ENCODE measurements around the gene EIF5A. TPM values are rescaled to one million over a fixed set of nuclear protein-coding genes. Genes with fewer than 3 reads are reported as not detected.

Gene EIF5A
- polyA plus RNA-seq (ENCODE audit: insufficient read length in 4 of 4), result 100 to 1,000 TPM; 247 to 327 (median 311) TPM

DNA sequence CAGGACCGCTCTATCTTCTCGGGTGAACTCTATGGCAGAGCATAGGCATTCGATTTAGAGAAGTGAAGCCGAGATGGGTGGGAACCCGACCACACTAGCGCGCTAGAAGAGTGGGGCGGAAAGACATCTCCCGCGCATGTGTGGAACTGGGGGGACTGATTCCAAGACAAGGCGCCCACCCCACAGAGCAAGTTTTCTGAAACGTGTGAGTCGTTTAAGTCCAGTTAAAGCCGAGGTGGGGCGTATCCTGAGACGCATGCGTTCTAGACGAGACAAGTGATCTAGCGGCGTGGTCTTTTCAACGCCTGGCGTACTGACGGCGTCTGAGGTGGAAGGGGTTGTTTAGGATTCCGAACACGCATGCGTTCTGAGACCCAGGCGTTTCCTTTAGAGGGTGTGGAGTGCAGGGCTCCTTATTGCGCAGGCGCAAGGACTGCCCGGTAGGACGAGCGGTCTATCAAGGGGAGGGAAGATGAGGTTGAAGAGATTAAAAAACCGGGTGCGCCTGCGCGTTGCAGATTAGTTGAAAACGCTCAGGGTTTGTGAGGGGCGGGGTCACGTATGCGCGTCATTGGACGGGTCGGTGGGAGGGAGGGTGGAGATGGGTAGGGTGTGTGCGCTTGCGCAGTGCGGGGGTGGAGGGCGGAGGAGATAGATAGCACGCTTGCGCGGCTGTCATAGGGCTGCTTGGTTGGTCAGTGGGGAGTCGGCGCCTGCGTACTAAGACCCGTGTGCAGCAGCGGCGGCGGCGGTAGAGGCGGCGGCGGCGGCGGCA, at the start of gene EIF5A:
Gene EIF5A (plus strand): TSS at position 718 of the 775 bp plus-strand sequence. CDS start 2,008 bp downstream, outside the sequence.
- peak; percentile 100 for DNase-seq (ENCODE audit: low read depth in 4 of 4, low spot score in 3 of 4)

DNA sequence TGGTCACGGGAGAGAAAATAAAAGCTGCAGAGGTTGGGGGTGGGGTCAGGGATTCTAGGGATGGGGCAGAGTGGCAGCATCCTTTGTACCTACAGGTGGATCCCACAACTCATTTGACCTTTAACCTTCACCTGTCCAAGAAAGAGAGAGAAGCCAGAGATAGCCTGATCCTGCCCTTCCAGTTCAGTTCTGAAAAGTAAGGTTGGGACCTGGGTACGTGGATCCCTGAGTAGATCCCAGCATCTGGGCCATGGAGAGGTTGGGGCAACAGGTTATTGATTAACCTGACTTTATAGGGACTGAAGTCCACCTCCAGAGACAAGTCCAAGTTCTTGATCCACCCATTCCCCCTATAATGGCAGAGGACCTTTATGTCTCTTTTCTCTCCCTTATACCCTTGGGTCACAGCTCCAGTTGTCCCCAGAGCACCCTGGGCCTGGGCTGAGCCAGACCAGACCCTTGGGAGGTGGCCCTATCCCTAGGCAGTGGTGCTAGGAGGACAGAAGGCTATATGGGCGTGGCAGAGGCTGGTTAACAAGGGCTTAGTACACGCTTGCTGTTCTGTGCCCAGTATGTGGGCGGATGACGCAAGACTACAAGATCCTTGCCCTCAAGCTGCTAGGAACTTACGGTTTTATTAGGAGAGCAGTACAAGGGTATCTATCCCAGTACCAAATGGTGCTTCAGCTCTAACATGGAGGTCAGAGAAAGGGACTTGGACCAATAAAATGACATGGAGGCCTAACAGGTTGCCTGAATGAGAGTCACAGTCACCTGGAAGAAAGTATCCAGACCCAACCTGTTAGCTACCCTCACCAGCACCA, 48.5 kb upstream of the EIF5A start:
- no peak for DNase-seq (ENCODE audit: low read depth in 4 of 4, low spot score in 3 of 4)

DNA sequence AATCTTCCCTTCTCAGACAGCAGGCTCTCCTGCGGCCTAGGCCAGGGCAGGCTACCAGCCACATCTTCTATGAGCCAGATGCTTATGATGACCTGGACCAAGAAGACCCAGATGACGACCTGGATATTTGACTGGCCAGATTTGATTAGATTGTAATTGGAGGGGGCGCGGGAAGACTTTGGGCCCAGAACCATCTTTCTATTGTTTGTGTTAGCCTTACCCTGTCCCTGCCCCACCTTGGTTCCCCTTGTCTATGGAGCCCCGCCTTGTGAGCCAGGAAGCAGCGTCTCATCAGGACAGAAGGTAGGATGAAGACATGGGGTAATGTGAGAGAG, 47.9 kb upstream of the EIF5A start:
- DNase-seq (ENCODE audit: low read depth in 4 of 4, low spot score in 3 of 4), result no peak

DNA sequence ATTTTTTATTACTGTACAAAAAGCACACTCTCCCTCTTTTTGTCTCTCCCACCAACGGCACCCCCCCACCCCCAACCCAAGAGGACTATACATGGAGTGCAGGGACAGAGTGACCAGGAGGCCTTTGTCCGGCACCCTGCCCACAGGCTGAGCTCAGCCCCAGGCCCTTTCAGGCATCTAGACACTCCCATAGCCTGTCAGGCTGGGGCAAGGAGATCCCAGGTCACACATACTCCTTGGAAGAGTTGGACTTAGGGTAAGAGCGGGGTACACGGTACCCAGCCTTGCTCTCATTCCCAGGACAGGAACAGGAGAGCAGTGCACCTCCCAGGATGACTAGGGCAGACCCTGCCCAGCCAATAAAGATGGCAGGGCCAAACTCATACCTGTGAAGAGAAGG, 47.3 kb upstream of the EIF5A start:
- no peak for DNase-seq (ENCODE audit: low read depth in 4 of 4, low spot score in 3 of 4)

DNA sequence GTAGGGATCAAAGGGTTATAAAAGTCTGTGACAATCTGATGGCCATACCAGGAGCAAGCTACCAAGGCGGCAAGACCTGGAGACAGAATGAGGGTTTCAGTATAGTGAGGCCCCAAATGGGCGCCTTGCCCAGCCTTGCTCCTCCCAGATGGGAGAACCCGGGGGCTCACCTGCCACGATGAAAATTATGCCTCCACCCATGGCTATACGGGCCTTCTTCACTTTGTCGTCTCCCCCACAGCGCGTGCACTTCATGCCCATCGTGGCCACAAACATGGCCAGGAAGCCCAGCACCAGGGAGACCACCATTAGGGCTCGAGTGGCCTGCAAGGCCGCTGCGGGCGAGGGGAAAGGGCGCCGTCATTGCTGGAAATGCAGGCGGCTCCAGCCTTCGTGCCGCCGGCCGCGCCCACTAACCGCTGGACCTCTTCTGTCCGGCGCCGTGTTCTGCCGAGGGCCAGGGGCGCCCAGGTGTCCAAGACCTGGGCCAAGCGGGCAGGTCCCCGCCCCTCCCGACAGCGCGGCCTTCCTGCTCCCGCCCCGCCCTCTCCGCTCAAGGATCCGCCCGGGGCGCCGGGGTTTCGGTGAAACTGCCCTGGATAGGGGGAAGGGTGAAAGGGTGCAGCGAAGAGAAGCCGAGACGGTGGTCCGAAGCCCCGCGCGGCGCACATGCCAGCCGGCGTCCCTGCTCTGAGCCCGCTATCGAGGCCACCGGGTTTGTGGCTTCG, 46.6 kb upstream of the EIF5A start:
- no peak for DNase-seq (ENCODE audit: low read depth in 4 of 4, low spot score in 3 of 4)

DNA sequence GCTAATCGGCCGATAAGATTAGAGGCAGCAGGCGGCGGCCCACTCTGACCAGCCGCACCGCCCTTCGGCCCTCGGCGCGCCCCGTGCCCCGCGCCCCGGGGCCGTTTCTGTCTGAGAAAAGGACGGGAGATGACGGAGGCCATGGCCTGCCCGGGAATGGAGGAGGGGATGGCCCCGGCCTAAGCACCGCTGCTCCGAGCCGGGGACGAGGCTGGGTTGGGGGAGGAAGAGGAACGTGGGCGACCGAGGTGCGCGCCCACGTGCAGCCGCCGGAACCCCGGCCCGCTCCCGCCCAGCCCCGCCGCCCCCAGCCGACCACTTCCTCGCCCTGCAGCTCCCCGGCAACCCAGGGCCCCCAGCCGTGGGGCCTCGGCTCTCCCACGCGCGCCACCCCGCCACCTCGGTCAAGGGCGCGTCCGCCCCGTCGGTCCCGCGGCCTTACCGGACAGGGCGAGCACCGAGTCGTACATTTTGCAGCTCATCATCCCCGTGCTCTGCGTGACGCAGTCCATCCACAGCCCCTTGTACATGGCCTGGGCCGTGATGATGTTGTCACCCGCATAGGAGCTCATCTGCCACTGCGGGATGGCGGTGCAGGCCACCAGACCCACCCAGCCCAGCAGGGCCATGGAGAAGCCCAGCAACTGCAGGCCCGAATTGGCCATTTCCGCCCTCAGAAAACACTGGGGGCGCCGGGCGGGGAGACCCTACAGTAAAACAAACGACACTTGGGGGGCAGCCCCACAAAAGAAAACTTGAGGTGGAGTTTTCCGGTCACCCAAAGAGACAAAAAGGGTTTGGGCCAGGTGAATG, 45.8 kb upstream of the EIF5A start:
- no peak for DNase-seq (ENCODE audit: low read depth in 4 of 4, low spot score in 3 of 4)

DNA sequence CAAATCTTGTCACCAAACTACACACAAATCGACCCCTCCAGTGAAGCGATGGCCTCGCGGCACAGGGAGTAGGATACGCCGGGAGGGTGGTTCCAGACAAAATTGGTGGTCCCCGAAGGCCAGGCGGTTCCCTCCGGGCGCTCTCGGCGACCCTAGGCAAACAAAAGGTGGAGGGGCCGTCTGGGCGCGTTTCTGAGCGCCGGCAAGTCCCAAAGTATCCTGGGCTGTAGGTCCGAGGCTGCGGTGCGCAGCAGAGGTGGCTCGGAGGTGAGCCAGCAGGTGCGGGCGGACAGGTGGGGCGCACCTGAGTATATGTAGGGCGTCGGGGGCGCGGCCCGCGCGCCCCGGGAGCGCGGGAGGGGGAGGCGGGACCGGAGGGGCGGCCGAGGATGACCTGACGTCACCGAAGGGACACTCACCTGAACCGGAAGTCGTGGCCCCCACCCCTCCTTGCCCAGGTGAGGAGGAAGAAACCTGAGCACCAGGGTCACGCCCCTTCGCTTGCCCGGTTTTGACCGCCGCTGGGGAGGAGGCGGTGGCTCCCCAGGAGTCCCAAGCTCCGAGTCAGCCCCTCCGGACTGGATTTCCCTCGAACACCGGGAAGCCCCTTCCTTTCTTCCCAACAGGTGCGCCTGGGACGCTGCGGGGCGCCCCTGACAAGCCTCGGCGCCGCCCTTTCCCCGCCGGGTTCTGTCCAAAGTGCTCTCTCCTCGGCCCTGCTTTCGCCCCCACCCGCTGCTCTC, 45.1 kb upstream of the EIF5A start, which contains the start of gene CLDN7:
Gene CLDN7 (minus strand): TSS at position 287 of the 743 bp plus-strand sequence. CDS start 435 bp downstream, outside the sequence.
- DNase-seq (ENCODE audit: low read depth in 4 of 4, low spot score in 3 of 4), result no peak

DNA sequence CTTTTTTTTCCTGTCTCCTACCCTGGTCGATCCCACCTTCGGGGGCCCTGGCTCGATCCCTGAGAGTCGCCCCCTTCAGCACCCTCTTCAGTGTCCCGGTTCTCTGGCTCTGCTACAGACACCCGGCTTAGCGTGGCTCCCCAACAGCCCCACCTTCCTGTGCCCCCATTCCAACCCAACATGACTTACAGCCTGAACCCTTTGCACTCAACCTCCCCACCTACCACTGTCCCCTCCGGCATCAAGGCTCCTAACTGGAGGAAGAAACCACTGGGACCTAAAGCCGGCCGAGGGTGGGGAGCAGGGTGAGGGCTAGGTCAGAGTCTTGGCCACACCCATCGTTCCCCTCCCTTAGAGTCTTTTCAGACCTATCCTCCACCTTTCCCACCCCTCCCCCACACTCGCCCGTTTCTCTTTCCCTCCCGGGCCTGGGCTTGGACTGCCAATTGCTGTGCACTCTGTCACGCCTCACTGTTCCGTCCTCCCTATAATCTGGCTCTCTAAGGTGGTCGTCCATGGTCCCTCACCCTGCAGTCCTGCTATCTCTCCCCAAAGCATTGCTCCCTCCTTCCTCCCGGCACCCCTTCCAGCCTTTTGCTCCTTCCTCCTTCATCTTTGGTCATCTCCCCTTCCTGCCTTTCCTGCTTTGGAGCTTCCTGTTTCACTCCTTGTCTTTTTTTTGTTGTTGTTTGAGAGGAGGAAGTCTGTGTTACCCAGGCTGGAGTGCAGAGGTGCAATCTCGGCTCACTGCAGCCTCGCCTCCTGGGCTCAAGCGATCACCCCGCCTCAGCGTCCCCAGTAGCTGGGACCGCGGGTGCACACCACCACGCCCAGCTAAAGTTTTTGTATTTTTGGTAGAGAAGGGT, 44.3 kb upstream of the EIF5A start:
- DNase-seq (ENCODE audit: low read depth in 4 of 4, low spot score in 3 of 4), result no peak

DNA sequence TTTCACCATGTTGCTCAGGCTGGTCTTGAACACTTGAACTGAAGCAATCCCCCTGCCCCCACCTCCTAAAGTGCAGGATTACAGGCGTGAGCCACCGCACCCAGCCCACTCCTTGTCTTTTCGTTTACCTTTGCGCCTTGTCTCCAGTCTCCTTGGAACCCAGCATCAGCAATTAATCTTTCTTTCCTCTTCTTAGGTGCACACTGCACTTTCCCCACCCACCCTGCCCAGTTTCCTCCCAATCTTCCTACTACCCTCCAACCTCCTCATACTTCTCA, 43.7 kb upstream of the EIF5A start:
- DNase-seq (ENCODE audit: low read depth in 4 of 4, low spot score in 3 of 4), result no peak

DNA sequence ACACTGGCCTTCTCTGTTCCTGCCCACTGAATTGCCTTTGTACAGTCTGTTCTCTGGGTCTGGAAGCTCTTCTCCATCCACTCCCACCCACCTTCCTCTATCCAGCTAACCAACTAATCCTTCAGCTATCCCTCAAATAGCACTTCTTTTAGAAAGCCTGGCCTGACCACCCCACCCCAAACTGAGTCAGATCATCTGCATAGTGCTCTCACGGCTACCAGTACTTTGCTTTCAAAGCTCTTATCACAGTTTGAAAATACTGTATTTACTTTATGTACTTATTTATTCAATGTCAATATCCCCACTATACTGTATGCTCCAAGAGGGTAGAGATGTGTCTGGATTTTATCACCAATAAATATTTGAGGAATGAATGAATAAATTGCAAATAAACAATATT, 40.6 kb upstream of the EIF5A start:
- DNase-seq (ENCODE audit: low read depth in 4 of 4, low spot score in 3 of 4), result no peak

DNA sequence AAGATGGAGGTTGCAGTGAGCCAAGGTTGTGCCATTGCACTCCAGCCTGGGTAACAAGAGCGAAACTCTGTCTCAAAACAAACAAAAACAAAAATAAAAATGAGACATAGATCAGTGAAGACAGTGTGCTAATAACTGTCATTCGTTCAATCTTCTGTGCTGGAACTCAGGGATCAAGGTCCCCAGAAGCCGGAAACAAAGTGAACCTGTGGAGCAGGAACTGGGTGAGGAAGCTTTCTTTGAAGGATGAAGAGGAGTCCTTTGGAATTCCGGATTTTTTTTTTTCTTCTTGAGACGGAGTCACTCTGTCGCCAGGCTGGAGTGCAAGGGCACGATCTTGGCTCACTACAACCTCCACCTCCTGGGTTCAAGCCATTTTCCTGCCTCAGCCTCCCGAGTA, 28.0 kb upstream of the EIF5A start:
- no peak for DNase-seq (ENCODE audit: low read depth in 4 of 4, low spot score in 3 of 4)

DNA sequence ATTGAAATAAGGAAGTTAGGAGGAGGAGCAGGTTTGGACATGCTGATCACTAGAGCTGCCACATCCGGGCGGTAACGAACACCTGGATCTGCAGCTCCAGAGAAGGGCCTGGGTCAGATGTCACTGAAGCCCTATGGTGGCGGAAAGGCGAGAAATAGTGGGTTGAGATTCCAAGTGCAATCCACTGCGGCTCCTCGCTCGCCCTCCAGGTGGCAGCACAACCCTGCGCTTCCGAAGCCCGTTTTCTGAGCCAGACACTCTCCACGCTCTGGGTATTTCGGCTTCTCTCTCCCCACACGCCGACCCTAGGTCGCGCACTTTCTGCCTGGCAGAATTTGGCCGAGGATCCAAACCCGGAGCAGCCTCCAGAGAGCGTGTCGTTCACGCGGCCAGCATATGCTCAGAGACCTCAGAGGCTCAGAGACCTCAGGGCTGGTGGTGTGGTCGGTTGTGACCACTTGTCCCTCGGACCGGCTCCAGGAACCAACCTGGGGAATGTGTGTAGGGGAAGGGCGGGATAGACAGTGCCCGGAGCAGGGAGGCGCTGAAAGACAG, 26.8 kb upstream of the EIF5A start:
- DNase-seq (ENCODE audit: low read depth in 4 of 4, low spot score in 3 of 4), result no peak

DNA sequence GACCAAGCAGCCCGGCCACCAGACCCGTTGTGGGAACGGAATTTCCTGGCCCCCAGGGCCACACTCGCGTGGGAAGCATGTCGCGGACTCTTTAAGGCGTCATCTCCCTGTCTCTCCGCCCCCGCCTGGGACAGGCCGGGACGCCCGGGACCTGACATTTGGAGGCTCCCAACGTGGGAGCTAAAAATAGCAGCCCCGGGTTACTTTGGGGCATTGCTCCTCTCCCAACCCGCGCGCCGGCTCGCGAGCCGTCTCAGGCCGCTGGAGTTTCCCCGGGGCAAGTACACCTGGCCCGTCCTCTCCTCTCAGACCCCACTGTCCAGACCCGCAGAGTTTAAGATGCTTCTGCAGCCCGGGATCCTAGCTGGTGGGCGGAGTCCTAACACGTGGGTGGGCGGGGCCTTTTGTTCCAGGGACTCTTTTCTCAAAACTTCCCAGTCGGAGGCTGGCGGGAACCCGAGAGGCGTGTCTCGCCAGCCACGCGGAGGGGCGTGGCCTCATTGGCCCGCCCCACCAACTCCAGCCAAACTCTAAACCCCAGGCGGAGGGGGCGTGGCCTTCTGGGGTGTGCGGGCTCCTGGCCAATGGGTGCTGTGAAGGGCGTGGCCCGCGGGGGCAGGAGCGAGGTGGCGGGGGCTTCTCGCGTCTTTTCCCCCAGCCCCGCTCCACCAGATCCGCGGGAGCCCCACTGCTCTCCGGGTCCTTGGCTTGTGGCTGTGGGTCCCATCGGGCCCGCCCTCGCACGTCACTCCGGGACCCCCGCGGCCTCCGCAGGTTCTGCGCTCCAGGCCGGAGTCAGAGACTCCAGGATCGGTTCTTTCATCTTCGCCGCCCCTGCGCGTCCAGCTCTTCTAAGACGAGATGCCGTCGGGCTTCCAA, 26.1 kb upstream of the EIF5A start, which contains the start of gene SLC2A4:
Gene SLC2A4 (plus strand): TSS at position 645 of the 879 bp plus-strand sequence. CDS start 217 bp downstream, at position 862.
- DNase-seq (ENCODE audit: low read depth in 4 of 4, low spot score in 3 of 4), result peak; percentile 85 to 93 (median 91)

DNA sequence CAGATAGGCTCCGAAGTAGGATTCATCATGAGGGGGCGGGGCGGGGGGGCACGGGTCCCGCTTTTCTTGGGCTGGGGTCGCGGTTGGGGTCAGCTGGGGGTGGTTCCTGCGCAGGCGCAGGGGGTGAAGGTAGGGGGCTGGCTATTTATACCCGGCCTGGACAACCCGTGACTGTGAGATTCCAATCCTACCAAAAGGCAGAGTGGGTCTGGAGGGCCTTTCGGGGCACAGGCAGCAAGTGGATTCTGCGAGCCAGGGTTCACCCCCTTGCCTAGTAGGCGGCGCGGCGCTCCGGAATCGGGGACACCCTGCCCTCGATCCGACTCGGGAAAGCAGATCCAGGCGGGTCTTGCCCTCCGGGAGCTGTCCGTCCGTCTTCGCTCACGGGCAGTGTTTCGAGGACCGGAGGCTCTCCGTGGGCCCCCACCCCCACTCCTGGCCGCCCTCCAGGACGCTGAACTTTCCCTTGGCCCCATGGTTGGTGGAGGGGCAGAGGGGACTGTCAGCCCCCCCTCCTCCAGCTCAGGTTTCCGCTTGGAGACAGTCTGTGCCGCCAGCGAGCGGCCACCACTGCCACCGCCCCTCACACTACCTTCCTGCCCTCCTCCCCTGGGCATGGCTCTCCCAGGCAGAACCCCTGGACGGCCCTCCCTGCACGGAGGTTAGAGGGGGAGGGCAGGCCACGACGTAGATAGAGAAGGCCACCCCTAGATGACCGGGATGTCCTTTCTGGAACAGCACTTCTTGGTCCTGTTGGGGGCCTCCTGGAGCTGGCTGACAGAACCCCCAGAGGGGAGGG, 25.3 kb upstream of the EIF5A start:
- DNase-seq (ENCODE audit: low read depth in 4 of 4, low spot score in 3 of 4), result no peak

DNA sequence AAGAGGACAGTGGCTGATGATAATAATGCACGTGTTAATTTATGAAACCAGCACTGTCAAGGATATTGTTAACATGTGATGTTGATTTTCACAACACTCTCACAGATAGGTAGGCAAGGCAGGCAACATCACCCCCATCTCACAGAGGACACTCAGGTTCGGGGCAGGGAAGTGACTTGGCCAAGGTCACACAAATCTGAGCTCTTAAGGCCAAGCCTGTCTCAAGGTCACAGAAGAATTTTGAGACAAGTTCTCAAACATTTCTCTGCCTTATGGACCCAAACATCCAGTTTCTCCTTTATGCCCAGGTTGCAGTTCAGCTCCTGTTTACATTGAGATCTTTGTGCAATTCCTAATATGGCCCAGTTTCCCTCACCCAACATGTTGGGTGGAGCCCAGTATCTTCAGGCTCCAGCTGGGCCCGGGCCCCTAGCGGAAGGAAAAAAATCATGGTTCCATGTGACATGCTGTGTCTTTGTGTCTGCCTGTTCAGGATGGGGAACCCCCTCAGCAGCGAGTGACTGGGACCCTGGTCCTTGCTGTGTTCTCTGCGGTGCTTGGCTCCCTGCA, 24.6 kb upstream of the EIF5A start:
- DNase-seq (ENCODE audit: low read depth in 4 of 4, low spot score in 3 of 4), result no peak

DNA sequence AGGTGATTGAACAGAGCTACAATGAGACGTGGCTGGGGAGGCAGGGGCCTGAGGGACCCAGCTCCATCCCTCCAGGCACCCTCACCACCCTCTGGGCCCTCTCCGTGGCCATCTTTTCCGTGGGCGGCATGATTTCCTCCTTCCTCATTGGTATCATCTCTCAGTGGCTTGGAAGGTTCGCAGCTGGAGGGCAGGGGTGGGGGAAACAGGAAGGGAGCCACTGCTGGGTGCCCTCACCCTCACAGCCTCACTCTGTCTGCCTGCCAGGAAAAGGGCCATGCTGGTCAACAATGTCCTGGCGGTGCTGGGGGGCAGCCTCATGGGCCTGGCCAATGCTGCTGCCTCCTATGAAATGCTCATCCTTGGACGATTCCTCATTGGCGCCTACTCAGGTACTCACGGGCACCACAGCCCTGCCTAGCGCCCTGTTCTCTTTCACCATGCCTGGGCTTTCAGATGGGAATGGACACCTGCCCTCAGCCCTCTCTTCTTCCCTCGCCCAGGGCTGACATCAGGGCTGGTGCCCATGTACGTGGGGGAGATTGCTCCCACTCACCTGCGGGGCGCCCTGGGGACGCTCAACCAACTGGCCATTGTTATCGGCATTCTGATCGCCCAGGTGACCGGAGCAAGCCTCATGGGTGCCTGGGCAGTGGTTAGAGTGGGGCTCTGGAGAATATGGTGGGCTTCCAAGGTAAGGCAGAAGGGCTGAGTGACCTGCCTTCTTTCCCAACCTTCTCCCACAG, 23.8 kb upstream of the EIF5A start:
- DNase-seq (ENCODE audit: low read depth in 4 of 4, low spot score in 3 of 4), result no peak

Measured in left renal pelvis (tissue), 4 donors.